Parathyroid adenoma (tissue), 2 donors: ENCODE results near the gene DOK5.
A peak's percentile ranks its signal among the peaks of the same experiment; 100 is the strongest.

Experiments used
- H2AFZ ChIP-seq: fragments of 300-600 bp; sonication (generic); one replicate; pipeline ENCODE4 v1.7.0; 2017; ENCODE audit warnings: antibody characterized with exemption, mild to moderate bottlenecking
- H3K27ac ChIP-seq: fragments of 300-600 bp; sonication (generic); one replicate; pipeline ENCODE4 v1.7.0; 2017
- H3K27me3 ChIP-seq: fragments of 300-600 bp; sonication (generic); one replicate; pipeline ENCODE4 v1.7.0; 2017; ENCODE audit warnings: low read length; ENCODE audit not compliant: control insufficient read depth, insufficient read depth
- H3K36me3 ChIP-seq: fragments of 300-600 bp; sonication (generic); one replicate; pipeline ENCODE4 v1.7.0; 2017; ENCODE audit warnings: low read length; ENCODE audit not compliant: control insufficient read depth, insufficient read depth
- H3K4me1 ChIP-seq: fragments of 300-600 bp; sonication (generic); one replicate; pipeline ENCODE4 v1.7.0; 2017; ENCODE audit warnings: control low read depth
- H3K4me2 ChIP-seq: fragments of 300-600 bp; sonication (generic); one replicate; pipeline ENCODE4 v1.7.0; 2017; ENCODE audit warnings: low read length
- H3K4me3 ChIP-seq: fragments of 300-600 bp; sonication (generic); one replicate; pipeline ENCODE4 v1.7.0; 2017; ENCODE audit warnings: low read depth, low read length
- H3K79me2 ChIP-seq: fragments of 300-600 bp; sonication (generic); one replicate; pipeline ENCODE4 v1.7.0; 2017; ENCODE audit warnings: control low read depth
- H3K9ac ChIP-seq: fragments of 300-600 bp; sonication (generic); one replicate; pipeline ENCODE4 v1.7.0; 2017; ENCODE audit warnings: mild to moderate bottlenecking
- H3K9me3 ChIP-seq: fragments of 300-600 bp; sonication (generic); one replicate; pipeline ENCODE4 v1.7.0; 2017; ENCODE audit warnings: low read length; ENCODE audit not compliant: control insufficient read depth
- CTCF ChIP-seq: fragments of 300-600 bp; sonication (generic); IDR thresholded peaks from one replicate; pipeline ENCODE4 v1.7.0; 2017; ENCODE audit warnings: antibody characterized with exemption, mild to moderate bottlenecking
- donor health status: primary hyperparathyroidism.

The DOK5 gene

DNA sequence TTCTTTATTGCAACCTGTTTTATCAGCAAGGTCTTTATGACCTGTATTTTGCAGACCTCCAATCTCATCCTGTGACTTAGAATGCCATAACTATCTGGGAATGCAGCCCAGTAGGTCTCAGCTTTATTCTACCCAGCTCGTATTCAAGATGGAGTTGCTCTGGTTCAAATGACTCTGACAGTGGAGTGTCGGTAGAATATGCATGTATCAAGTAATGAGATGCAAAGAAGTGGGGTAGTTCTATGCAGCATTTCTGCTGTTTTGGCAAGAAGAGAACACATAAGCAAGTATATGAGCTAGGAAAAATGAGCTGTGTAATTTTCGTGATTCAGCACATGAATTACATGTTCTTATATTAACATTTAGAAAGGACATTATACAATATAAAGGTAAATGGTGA lies 185.9 kb downstream of the DOK5 start:
- TF ChIP-seq CTCF: no peak
- H3K27me3 ChIP-seq: no peaks in the 10 kb centered on the region
- no peaks in the 10 kb centered on the region for H3K9me3 ChIP-seq
- H3K9ac ChIP-seq: no peak overlapping the region
- H3K36me3 ChIP-seq: no peaks in the 10 kb centered on the region
- H3K4me2 ChIP-seq: no peak overlapping the region
- no peak overlapping the region for H3K27ac ChIP-seq
- no peaks in the 10 kb centered on the region for H3K79me2 ChIP-seq
- H3K4me1 ChIP-seq: no peaks in the 10 kb centered on the region
- H3K4me3 ChIP-seq: no peak overlapping the region
- no peak overlapping the region for H2AFZ ChIP-seq

DNA sequence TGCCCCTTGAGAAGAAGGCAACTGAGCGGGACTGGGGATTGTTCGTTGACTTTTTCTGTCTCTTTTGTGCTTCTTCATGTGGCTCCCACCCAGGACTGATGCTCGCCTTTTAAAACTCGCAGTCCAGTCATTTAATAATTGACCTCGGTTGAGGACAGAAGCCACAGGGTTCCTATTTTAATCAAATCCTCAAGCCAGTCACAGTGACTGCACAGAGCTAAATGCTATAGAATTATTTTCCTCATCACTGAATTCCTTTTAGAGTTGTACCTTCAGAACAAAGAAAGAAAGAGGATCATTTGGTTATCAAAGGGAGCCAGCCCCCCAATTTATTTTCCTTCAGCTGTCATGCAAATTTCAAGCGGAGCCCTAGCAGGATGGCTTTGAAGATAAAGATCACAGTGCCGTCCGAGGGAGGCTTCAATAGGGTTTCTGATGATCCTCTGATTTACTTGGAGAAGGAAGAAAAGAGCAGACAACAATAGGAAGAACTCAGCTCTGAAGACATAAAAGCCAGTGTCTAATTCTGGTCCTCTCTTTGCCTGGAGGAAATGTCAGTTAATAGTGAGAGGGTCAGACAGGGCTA lies 186.6 kb downstream of the DOK5 start:
- H3K27me3 ChIP-seq: no peaks in the 10 kb centered on the region
- H2AFZ ChIP-seq: no peak overlapping the region
- H3K9ac ChIP-seq: no peak overlapping the region
- H3K27ac ChIP-seq: no peak overlapping the region
- H3K9me3 ChIP-seq: no peaks in the 10 kb centered on the region
- no peak for TF ChIP-seq CTCF
- H3K4me3 ChIP-seq: no peak overlapping the region
- no peaks in the 10 kb centered on the region for H3K79me2 ChIP-seq
- no peaks in the 10 kb centered on the region for H3K4me1 ChIP-seq
- H3K36me3 ChIP-seq: no peaks in the 10 kb centered on the region
- H3K4me2 ChIP-seq: no peak overlapping the region

- Histone ChIP-seq H3K9me3 (no peaks in the 10 kb centered on the region), H3K9ac (no peak overlapping the region), H2AFZ (no peak overlapping the region), H3K79me2 (no peaks in the 10 kb centered on the region), H3K4me2 (no peak overlapping the region), H3K27me3 (no peaks in the 10 kb centered on the region), H3K4me3 (no peak overlapping the region), H3K36me3 (no peaks in the 10 kb centered on the region), H3K27ac (no peak overlapping the region), H3K4me1 (no peaks in the 10 kb centered on the region)
- TF ChIP-seq CTCF: no peak
Measured at GRCh38 chr20:54665812-54666211, 190.4 kb downstream of the DOK5 start.

DNA sequence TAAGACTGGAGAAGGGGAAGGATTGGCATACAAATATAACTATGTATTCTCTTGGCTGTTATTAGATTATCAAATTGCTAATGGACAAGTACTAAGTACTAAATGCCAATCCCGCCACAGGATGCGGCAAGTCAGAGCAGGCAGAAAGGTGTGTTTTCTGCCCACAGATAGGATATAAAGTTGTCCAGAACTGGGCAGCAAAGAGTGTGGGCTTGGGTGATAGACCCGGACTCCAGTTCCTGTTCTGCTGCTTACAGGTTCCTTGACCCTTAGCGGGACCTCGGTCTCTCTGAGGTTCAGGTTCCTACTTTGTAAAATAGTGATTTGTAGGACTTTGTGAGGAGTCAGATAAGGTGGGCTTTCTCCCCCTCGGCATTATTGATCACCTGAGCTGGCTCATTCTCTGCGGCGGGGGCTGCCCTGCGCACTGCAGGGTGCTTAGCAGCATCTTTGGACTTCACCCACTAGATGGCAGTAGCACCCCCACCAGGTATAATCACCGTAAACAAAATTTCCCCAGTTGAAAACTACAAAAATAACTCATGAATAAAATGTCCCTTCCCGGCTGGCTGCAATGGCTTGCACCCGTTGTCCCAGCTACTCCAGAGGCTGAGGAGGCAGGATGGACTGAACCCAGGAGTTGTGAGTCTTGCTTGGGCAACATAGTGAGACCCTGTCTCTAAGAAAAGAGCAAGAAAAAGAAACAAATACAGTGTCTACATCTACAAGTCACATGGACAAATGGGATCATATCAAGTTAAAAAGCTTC lies 193.1 kb downstream of the DOK5 start:
- Histone ChIP-seq H3K4me2 (no peak overlapping the region), H3K9me3 (no peaks in the 10 kb centered on the region), H2AFZ (no peak overlapping the region), H3K79me2 (no peaks in the 10 kb centered on the region), H3K9ac (no peak overlapping the region), H3K4me1 (no peaks in the 10 kb centered on the region), H3K27me3 (peaks cover 3% of the 10 kb centered on the region), H3K4me3 (no peak overlapping the region), H3K36me3 (no peaks in the 10 kb centered on the region), H3K27ac (no peak overlapping the region)
- peak; percentile 35 for TF ChIP-seq CTCF

GRCh38 chr20:54669040-54669363 lies 193.6 kb downstream of the DOK5 start:
- H3K79me2 ChIP-seq: no peaks in the 10 kb centered on the region
- no peak overlapping the region for H3K4me3 ChIP-seq
- no peak overlapping the region for H3K27ac ChIP-seq
- no peak overlapping the region for H3K4me2 ChIP-seq
- H3K9me3 ChIP-seq: no peaks in the 10 kb centered on the region
- no peak overlapping the region for H2AFZ ChIP-seq
- H3K36me3 ChIP-seq: no peaks in the 10 kb centered on the region
- TF ChIP-seq CTCF: no peak
- H3K9ac ChIP-seq: no peak overlapping the region
- no peaks in the 10 kb centered on the region for H3K4me1 ChIP-seq
- peaks cover 3% of the 10 kb centered on the region for H3K27me3 ChIP-seq
